ENCODE results near the gene COG7.
A peak's percentile ranks its signal among the peaks of the same experiment; 100 is the strongest.
"Not testable (repeated sequence)": the region's sequence is repeated elsewhere in the genome, so short reads cannot be mapped to it uniquely, and the experiment has no call there.

COG7 gene

DNA sequence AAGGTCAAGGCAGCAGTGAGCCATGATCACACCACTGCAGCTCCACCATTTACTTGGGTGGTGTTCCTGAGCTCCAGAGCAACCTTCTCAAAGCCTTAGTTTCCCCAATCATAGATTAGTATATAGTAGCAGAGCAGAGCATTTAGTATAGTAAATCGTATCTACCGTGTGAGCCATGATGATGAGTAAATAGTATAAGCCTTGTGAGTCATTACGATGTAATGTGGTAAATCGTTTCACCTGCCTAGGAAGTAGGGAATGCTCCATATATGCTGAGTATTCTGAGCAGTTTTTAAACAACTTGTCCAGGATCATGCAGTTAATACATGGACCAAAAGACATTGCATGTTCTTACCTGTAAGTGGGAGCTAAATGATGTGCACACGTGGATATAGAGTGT, 84.5 kb downstream of the COG7 start:
- Histone ChIP-seq H3K79me2 (ENCODE audit: insufficient read depth, low read depth) (no peaks in the 10 kb centered on the region), H3K36me3 (ENCODE audit: insufficient read depth) (no peaks in the 10 kb centered on the region), H2AFZ (ENCODE audit: low read depth) (no peak overlapping the region), H3K27me3 (ENCODE audit: insufficient read depth, low read depth) (no peaks in the 10 kb centered on the region), H3K27ac (no peak overlapping the region), H3K4me1 (ENCODE audit: low read depth, poor library complexity, severe bottlenecking) (peaks cover 68% of the 10 kb centered on the region), H3K4me2 (no peak overlapping the region), H4K20me1 (ENCODE audit: insufficient read depth) (no peaks in the 10 kb centered on the region), H3K9ac (no peak overlapping the region), H3K4me3 (IDR thresholded peaks at IDR 0.05; ENCODE audit: insufficient read depth, low read depth, low read length) (no peak overlapping the region)
- TF ChIP-seq, protein P1, sequence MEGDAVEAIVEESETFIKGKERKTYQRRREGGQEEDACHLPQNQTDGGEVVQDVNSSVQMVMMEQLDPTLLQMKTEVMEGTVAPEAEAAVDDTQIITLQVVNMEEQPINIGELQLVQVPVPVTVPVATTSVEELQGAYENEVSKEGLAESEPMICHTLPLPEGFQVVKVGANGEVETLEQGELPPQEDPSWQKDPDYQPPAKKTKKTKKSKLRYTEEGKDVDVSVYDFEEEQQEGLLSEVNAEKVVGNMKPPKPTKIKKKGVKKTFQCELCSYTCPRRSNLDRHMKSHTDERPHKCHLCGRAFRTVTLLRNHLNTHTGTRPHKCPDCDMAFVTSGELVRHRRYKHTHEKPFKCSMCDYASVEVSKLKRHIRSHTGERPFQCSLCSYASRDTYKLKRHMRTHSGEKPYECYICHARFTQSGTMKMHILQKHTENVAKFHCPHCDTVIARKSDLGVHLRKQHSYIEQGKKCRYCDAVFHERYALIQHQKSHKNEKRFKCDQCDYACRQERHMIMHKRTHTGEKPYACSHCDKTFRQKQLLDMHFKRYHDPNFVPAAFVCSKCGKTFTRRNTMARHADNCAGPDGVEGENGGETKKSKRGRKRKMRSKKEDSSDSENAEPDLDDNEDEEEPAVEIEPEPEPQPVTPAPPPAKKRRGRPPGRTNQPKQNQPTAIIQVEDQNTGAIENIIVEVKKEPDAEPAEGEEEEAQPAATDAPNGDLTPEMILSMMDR (conservative IDR thresholded peaks at IDR 0.05; ENCODE audit: low read depth, low read length), result no peak

DNA sequence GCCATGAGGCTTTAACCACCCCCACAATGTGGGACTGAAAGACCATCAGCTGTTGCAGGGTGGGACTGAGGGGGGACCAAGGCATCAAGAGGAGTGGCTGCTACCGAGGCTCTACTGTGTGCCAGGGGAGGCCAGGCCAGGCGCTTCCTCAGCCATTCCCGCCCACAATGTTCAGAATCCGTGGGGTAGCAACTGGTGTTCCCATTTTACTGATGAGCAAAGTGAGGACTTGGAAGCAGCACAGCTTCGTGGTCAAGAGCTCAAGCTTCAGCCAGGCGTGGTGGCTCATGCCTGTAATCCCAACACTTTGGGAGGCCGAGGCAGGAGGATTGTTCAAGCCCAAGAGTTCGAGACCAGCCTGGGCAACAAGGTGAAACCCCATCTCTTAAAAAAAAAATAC, 85.0 kb downstream of the COG7 start:
- no peak overlapping the region for H3K4me3 ChIP-seq (IDR thresholded peaks at IDR 0.05; ENCODE audit: insufficient read depth, low read depth, low read length)
- peaks cover 72% of the 10 kb centered on the region for H3K4me1 ChIP-seq (ENCODE audit: low read depth, poor library complexity, severe bottlenecking)
- no peaks in the 10 kb centered on the region for H3K27me3 ChIP-seq (ENCODE audit: insufficient read depth, low read depth)
- H4K20me1 ChIP-seq (ENCODE audit: insufficient read depth), result no peaks in the 10 kb centered on the region
- no peaks in the 10 kb centered on the region for H3K36me3 ChIP-seq (ENCODE audit: insufficient read depth)
- no peak overlapping the region for H2AFZ ChIP-seq (ENCODE audit: low read depth)
- no peaks in the 10 kb centered on the region for H3K79me2 ChIP-seq (ENCODE audit: insufficient read depth, low read depth)
- TF ChIP-seq, protein P1 (conservative IDR thresholded peaks at IDR 0.05; ENCODE audit: low read depth, low read length), result no peak
- H3K4me2 ChIP-seq, result no peak overlapping the region
- H3K9ac ChIP-seq, result no peak overlapping the region
- H3K27ac ChIP-seq, result peak overlapping the region; percentile 96; the same call in 1 of the 2 replicates

DNA sequence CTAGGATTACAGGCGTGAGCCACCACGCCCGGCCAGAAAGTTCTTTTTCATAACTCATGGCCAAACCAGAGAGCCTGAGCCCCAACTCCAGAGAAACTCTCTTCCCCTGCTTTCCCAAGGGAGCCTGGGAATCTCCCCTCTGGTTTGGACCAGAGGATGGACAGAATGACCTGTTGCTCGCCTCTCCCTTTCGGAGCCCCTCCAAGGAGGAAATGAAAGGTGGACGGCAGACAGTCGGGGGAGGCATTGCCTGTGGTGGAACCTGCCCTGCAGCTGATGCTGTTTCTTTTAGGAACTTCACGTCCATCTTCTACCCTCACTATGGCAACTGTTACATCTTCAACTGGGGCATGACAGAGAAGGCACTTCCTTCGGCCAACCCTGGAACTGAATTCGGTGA, 85.4 kb downstream of the COG7 start:
- Histone ChIP-seq H2AFZ (ENCODE audit: low read depth) (no peak overlapping the region), H3K79me2 (ENCODE audit: insufficient read depth, low read depth) (no peaks in the 10 kb centered on the region), H3K27me3 (ENCODE audit: insufficient read depth, low read depth) (no peaks in the 10 kb centered on the region), H3K27ac (peak overlapping the region; percentile 96; the same call in 1 of the 2 replicates), H4K20me1 (ENCODE audit: insufficient read depth) (no peaks in the 10 kb centered on the region), H3K4me2 (no peak overlapping the region; the same call in 1 of the 2 replicates), H3K4me1 (ENCODE audit: low read depth, poor library complexity, severe bottlenecking) (peaks cover 77% of the 10 kb centered on the region), H3K36me3 (ENCODE audit: insufficient read depth) (no peaks in the 10 kb centered on the region), H3K9ac (no peak overlapping the region), H3K4me3 (IDR thresholded peaks at IDR 0.05; ENCODE audit: insufficient read depth, low read depth, low read length) (no peak overlapping the region)
- TF ChIP-seq, protein P1 (conservative IDR thresholded peaks at IDR 0.05; ENCODE audit: low read depth, low read length), result no peak

DNA sequence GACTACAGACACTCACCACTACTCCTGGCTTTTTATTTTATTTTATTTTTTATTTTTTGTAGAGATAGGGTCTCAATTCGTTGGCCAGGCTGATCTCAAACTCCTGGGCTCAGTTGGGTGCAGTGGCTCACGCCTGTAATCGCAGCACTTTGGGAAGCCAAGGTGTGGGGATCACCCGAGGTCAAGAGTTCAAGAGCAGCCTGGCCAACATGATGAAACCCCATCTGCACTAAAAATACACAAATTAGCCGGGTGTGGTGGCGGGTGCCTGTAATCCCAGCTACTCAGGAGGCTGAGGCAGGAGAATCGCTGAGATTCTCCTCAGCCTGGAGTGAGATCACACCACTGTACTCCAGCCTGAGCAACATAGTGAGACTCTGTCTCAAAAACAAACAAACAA, 86.6 kb downstream of the COG7 start:
- not testable (repeated sequence) for H4K20me1 ChIP-seq (ENCODE audit: insufficient read depth); H3K79me2 ChIP-seq (ENCODE audit: insufficient read depth, low read depth); H3K36me3 ChIP-seq (ENCODE audit: insufficient read depth); H3K4me3 ChIP-seq (IDR thresholded peaks at IDR 0.05; ENCODE audit: insufficient read depth, low read depth, low read length); H3K27me3 ChIP-seq (ENCODE audit: insufficient read depth, low read depth); H2AFZ ChIP-seq (ENCODE audit: low read depth)
- Histone ChIP-seq H3K27ac (peak overlapping the region; percentile 96), H3K9ac (peak overlapping the region; percentile 55), H3K4me2 (peak overlapping the region; percentile 84), H3K4me1 (ENCODE audit: low read depth, poor library complexity, severe bottlenecking) (peaks cover 80% of the 10 kb centered on the region)

DNA sequence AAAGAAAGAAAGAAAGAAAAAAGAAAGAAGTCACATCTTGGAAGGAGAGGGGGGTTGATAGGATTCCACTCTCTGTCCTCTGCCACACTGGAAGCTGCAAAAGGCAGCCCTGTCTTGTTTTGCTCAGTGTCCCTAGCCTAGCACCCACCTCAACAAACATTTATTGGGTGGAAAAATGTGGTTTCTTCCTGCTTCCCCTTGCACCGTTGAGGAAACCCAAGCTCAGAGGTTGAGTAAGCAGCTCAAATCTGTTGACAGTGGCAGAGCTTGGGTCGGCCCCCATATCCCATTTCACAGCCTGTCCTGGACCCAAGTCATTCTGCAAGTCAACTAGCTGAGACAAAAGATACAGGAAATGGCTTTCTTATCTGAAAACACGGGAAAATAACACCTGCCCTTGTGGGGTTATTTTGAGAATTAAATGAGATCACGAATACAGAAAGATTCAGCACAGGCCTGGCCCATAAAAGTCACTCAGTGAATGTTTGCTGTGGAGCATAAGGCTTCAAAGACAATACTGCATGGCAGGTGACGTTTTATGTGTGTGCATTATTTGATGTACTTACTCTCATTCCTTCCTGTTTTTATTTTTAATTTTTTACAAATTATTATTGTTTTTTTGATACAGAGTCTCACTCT, 87.3 kb downstream of the COG7 start:
- H2AFZ ChIP-seq (ENCODE audit: low read depth), result peak overlapping the region; percentile 21; the same call in 1 of the 2 replicates
- H3K36me3 ChIP-seq (ENCODE audit: insufficient read depth), result no peaks in the 10 kb centered on the region
- H3K4me2 ChIP-seq, result peak overlapping the region; percentile 84
- H3K79me2 ChIP-seq (ENCODE audit: insufficient read depth, low read depth), result no peaks in the 10 kb centered on the region
- TF ChIP-seq, protein P1 (conservative IDR thresholded peaks at IDR 0.05; ENCODE audit: low read depth, low read length), result no peak
- H3K4me3 ChIP-seq (IDR thresholded peaks at IDR 0.05; ENCODE audit: insufficient read depth, low read depth, low read length), result no peak overlapping the region
- H4K20me1 ChIP-seq (ENCODE audit: insufficient read depth), result no peaks in the 10 kb centered on the region
- H3K27ac ChIP-seq, result peak overlapping the region; percentile 96
- peak overlapping the region; percentile 55 for H3K9ac ChIP-seq
- H3K27me3 ChIP-seq (ENCODE audit: insufficient read depth, low read depth), result no peaks in the 10 kb centered on the region
- peaks cover 86% of the 10 kb centered on the region for H3K4me1 ChIP-seq (ENCODE audit: low read depth, poor library complexity, severe bottlenecking)
